Activated CD8-positive, alpha-beta T cell treated with anti-CD3 and anti-CD28 coated beads for 36 hours (primary cell): ENCODE measurements around the gene MCAM. TPM values are rescaled to one million over a fixed set of nuclear protein-coding genes. Genes with fewer than 3 reads are reported as not detected.

Source experiments
- ATAC-seq: fragments of 200-7000 bp; cut with Tn5 transposase; one replicate; pipeline ENCODE4 v1.10.0; 2021; ENCODE audit warnings: mild to moderate bottlenecking, moderate library complexity
- CTCF ChIA-PET: fragments of 350-600 bp; sonication (Branson Sonifier 250); formaldehyde crosslinking; loops from one replicate; lab custom pipeline; 2021; ENCODE audit warnings: antibody characterized with exemption; lab: Charles Lee
- POLR2A ChIA-PET: fragments of 350-600 bp; sonication (Branson Sonifier 250); formaldehyde crosslinking; loops from one replicate; lab custom pipeline; 2021; ENCODE audit warnings: antibody characterized with exemption; lab: Charles Lee
- DNase-seq: peaks from one replicate; pipeline ENCODE4 v3.0.0-alpha.2; 2020
- H3K27ac Mint-ChIP-seq: one replicate; pipeline ENCODE4 v1.8.0; 2021; ENCODE audit warnings: mild to moderate bottlenecking, mixed read lengths
- H3K27me3 Mint-ChIP-seq: one replicate; pipeline ENCODE4 v1.8.0; 2021; ENCODE audit warnings: mixed read lengths
- H3K36me3 Mint-ChIP-seq: one replicate; pipeline ENCODE4 v1.8.0; 2021; ENCODE audit warnings: low read depth, mixed read lengths
- H3K4me1 Mint-ChIP-seq: one replicate; pipeline ENCODE4 v1.8.0; 2021; ENCODE audit warnings: low read depth, mixed read lengths
- H3K4me3 Mint-ChIP-seq: one replicate; pipeline ENCODE4 v1.8.0; 2021; ENCODE audit warnings: mild to moderate bottlenecking, moderate library complexity, mixed read lengths
- H3K9me3 Mint-ChIP-seq: one replicate; pipeline ENCODE4 v1.8.0; 2021; ENCODE audit warnings: mixed read lengths
- CTCF ChIP-seq: fragments of 200-600 bp; IDR thresholded peaks from one replicate; pipeline ENCODE4 v1.8.0; 2022; ENCODE audit warnings: antibody characterized with exemption, mild to moderate bottlenecking
- intact Hi-C: fragments of 100-400 bp; cut with micrococcal nuclease; formaldehyde crosslinking; loops from one replicate; pipeline ENCODE4 v1.10.0; 2022
- total RNA-seq, 2 experiments: library from RNA; stranded (reverse); gene quantifications; one replicate each; pipeline ENCODE4 v1.2.3, GENCODE V29; 2021

The MCAM gene
- total RNA-seq, 2 experiments from 2014 or later: 8.0 to 8.3 TPM

- TF ChIP-seq CTCF: no peak
- H3K4me1 Mint-ChIP-seq: peaks cover 6% of the 10 kb centered on the region
- ATAC-seq (no peak), DNase-seq (no peak)
- H3K27me3 Mint-ChIP-seq: peaks cover 17% of the 10 kb centered on the region
- no peak within 1 kb of the TSS for H3K4me3 Mint-ChIP-seq
- no peaks in the 10 kb centered on the region for H3K36me3 Mint-ChIP-seq
- ChIA-PET POLR2A (no interaction called here), CTCF (interaction anchor here (1.1 to 4.9 kb wide), 3 partner anchors 8 to 128 kb away, joined by 3 to 37 read pairs (median 19); no protein-coding TSS in a partner anchor)
- no peak within 1 kb of the TSS for H3K27ac Mint-ChIP-seq
- intact Hi-C loops: no loop called here
- H3K9me3 Mint-ChIP-seq: no peaks in the 10 kb centered on the region
Measured at GRCh38 chr11:119346605-119347004, 29.7 kb upstream of the MCAM start, which contains the start of gene MFRP. MFRP (minus strand) TSS chr11:119346705; CDS start chr11:119346513, 192 bp downstream.

GRCh38 chr11:119345685-119346084, 28.8 kb upstream of the MCAM start:
- ChIA-PET POLR2A (no interaction called here), CTCF (interaction anchor here (0.9 to 4.9 kb wide), 3 partner anchors 11 to 129 kb away, joined by 3 to 37 read pairs (median 3); no protein-coding TSS in a partner anchor)
- H3K4me3 Mint-ChIP-seq: no peak overlapping the region
- DNase-seq (no peak), ATAC-seq (no peak)
- intact Hi-C loops: no loop called here
- no peak overlapping the region for H3K27ac Mint-ChIP-seq
- H3K4me1 Mint-ChIP-seq: peaks cover 12% of the 10 kb centered on the region
- no peaks in the 10 kb centered on the region for H3K36me3 Mint-ChIP-seq
- H3K9me3 Mint-ChIP-seq: no peaks in the 10 kb centered on the region
- H3K27me3 Mint-ChIP-seq: peaks cover 22% of the 10 kb centered on the region
- TF ChIP-seq CTCF: no peak

- Mint-ChIP-seq H3K36me3 (peaks cover under 1% of the 10 kb centered on the region), H3K27ac (no peak overlapping the region), H3K4me1 (peaks cover 8% of the 10 kb centered on the region), H3K4me3 (no peak overlapping the region), H3K9me3 (no peaks in the 10 kb centered on the region), H3K27me3 (peaks cover 23% of the 10 kb centered on the region)
- ATAC-seq (no peak), DNase-seq (no peak)
- intact Hi-C loops: no loop called here
- POLR2A ChIA-PET: no interaction called here
- TF ChIP-seq CTCF: no peak
- CTCF ChIA-PET: interaction anchor here (0.8 to 4.9 kb wide), 6 partner anchors 12 to 130 kb away, joined by 3 to 37 read pairs (median 4); no protein-coding TSS in a partner anchor
Measured at GRCh38 chr11:119344291-119345010, 27.5 kb upstream of the MCAM start.

- DNase-seq (no peak), ATAC-seq (no peak)
- Mint-ChIP-seq H3K27ac (no peak overlapping the region), H3K9me3 (no peaks in the 10 kb centered on the region), H3K36me3 (peaks cover 5% of the 10 kb centered on the region), H3K4me3 (no peak overlapping the region), H3K27me3 (peaks cover 30% of the 10 kb centered on the region), H3K4me1 (peaks cover 15% of the 10 kb centered on the region)
- CTCF ChIA-PET: interaction anchor here (0.8 to 4.9 kb wide), 6 partner anchors 13 to 131 kb away, joined by 3 to 37 read pairs (median 5); partner anchors contain the start of gene USP2
- intact Hi-C loops: no loop called here
- POLR2A ChIA-PET: no interaction called here
- no peak for TF ChIP-seq CTCF
Measured at GRCh38 chr11:119343726-119344125, 26.8 kb upstream of the MCAM start.
